ENCODE results near the gene ADCYAP1.

ADCYAP1 gene

DNA sequence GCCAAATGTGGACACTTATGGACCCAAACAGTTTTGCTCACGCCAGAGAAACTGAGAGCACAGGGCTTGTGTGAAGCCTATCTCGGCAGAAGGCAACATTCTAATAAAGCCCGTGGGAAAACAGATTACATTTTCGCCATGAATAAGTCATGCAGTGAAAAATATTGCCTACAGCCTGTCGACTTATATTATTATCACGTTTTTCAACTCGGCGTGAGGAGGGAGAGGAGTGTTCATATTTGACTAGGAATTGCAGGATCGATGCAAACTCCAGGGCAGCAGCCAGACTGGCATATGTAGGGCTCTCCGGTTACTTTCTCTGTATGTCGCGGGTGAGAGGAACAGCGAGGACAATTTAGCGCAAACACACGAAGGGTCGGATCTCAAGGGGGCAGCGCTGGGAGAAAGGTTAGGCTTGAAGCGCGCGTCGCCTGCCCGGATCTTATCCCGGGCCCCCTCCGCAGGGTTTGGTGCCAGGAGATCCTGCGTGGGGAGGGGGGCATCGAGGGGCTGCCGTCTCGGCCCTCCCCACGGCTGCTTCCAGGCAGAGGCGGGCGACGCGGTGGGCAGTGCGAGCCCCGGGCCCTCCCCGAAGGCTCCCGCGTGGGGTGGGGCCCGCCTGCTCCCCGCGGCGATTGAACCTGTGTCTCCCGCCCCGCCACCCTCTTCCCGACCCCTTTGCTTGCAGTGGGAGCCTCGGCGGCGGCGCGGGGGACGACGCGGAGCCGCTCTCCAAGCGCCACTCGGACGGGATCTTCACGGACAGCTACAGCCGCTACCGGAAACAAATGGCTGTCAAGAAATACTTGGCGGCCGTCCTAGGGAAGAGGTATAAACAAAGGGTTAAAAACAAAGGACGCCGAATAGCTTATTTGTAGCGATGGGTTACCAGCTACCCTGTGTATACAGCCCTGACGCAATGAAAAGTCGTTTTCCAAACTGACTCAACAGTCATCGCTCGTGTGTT lies 4.4 kb downstream of the ADCYAP1 start:
- no peaks in the 10 kb centered on the region for H3K36me3 ChIP-seq (replicated peaks; ENCODE audit: insufficient read depth, low read length)
- H3K9me2 ChIP-seq (replicated peaks; ENCODE audit: insufficient read depth, low read length) = no peaks in the 10 kb centered on the region
- H3K4me1 ChIP-seq (ENCODE audit: low read length) = no peaks in the 10 kb centered on the region
- no peaks in the 10 kb centered on the region for H3F3A ChIP-seq (ENCODE audit: insufficient read depth, low read length)
- DNase-seq = no peak
- no peak overlapping the region for H3K4me3 ChIP-seq (ENCODE audit: low read length)
- no peak overlapping the region for H3K4me2 ChIP-seq (ENCODE audit: low read depth, low read length)
- no peak overlapping the region for H2AFZ ChIP-seq (ENCODE audit: low read length)
- TF ChIP-seq, protein P1, sequence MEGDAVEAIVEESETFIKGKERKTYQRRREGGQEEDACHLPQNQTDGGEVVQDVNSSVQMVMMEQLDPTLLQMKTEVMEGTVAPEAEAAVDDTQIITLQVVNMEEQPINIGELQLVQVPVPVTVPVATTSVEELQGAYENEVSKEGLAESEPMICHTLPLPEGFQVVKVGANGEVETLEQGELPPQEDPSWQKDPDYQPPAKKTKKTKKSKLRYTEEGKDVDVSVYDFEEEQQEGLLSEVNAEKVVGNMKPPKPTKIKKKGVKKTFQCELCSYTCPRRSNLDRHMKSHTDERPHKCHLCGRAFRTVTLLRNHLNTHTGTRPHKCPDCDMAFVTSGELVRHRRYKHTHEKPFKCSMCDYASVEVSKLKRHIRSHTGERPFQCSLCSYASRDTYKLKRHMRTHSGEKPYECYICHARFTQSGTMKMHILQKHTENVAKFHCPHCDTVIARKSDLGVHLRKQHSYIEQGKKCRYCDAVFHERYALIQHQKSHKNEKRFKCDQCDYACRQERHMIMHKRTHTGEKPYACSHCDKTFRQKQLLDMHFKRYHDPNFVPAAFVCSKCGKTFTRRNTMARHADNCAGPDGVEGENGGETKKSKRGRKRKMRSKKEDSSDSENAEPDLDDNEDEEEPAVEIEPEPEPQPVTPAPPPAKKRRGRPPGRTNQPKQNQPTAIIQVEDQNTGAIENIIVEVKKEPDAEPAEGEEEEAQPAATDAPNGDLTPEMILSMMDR (IDR thresholded peaks at IDR 0.05; ENCODE audit: low read length) = no peak
- no peak for TF ChIP-seq EZH2 (optimal IDR thresholded peaks at IDR 0.05; ENCODE audit: low read depth, low read length)
- no peaks in the 10 kb centered on the region for H3K27me3 ChIP-seq (replicated peaks; ENCODE audit: insufficient read depth, low read length)
- no peaks in the 10 kb centered on the region for H3K79me2 ChIP-seq (ENCODE audit: low read length)
- no peak overlapping the region for H3K9ac ChIP-seq (ENCODE audit: low read length)
- no peaks in the 10 kb centered on the region for H3K9me3 ChIP-seq (replicated peaks; ENCODE audit: insufficient read depth, low read length)
- H4K20me1 ChIP-seq (ENCODE audit: insufficient read depth, low read length) = no peaks in the 10 kb centered on the region
- H3K27ac ChIP-seq (ENCODE audit: low read length) = no peak overlapping the region

DNA sequence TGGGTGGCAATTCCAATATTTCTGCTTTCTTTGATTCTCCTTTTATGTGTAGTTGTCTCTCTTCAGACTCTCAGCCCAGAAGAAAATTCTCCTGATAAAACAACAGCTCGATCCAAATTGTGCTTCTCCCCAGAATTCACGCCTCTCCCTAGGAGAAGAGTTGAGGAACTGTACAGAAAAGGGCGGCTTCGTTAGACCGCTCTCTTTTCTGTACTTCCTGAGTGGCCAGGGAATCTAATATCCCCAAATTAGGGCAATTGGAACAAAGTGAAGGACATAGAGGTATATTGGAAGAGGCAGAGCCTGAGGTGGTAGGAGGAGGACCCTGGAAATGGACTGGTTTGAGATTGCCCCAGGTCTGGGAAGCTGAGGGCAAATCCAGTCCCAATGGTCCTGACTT lies 5.6 kb downstream of the ADCYAP1 start:
- no peak for DNase-seq
- Histone ChIP-seq H3K4me3 (ENCODE audit: low read length) (no peak overlapping the region), H3K4me2 (ENCODE audit: low read depth, low read length) (no peak overlapping the region), H2AFZ (ENCODE audit: low read length) (no peak overlapping the region), H3K9me2 (replicated peaks; ENCODE audit: insufficient read depth, low read length) (no peaks in the 10 kb centered on the region), H3K27me3 (replicated peaks; ENCODE audit: insufficient read depth, low read length) (no peaks in the 10 kb centered on the region), H3K9ac (ENCODE audit: low read length) (no peak overlapping the region), H3K4me1 (ENCODE audit: low read length) (no peaks in the 10 kb centered on the region), H3F3A (ENCODE audit: insufficient read depth, low read length) (no peaks in the 10 kb centered on the region), H3K36me3 (replicated peaks; ENCODE audit: insufficient read depth, low read length) (no peaks in the 10 kb centered on the region), H3K27ac (ENCODE audit: low read length) (no peak overlapping the region), H4K20me1 (ENCODE audit: insufficient read depth, low read length) (no peaks in the 10 kb centered on the region), H3K79me2 (ENCODE audit: low read length) (no peaks in the 10 kb centered on the region), H3K9me3 (replicated peaks; ENCODE audit: insufficient read depth, low read length) (no peaks in the 10 kb centered on the region)
- TF ChIP-seq EZH2phosphoT487 (IDR thresholded peaks at IDR 0.05; ENCODE audit: low read length) (no peak), EZH2 (optimal IDR thresholded peaks at IDR 0.05; ENCODE audit: low read depth, low read length) (no peak)
- TF ChIP-seq, protein P1 (IDR thresholded peaks at IDR 0.05; ENCODE audit: low read length) = no peak

DNA sequence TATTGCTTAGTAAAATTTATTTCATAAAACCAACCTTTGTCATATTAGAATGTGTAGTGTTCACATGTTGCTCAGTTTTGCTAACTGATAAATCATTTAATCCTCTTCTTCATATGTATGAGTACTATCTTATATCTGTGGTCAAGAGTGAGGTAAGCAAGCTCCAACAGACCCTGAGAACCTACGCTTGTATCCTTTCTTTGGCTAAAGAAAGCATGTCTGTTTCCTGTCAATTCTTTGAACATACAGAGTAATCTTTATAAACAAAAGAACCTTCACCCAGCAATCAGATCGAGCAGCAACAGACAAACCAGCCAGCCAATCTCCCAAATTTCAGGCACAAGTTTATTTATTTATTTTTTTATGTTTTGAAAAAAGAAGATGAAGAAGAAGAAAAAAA lies 6.4 kb downstream of the ADCYAP1 start:
- no peak overlapping the region for H2AFZ ChIP-seq (ENCODE audit: low read length)
- H3K9me3 ChIP-seq (replicated peaks; ENCODE audit: insufficient read depth, low read length) = no peaks in the 10 kb centered on the region
- H3K27ac ChIP-seq (ENCODE audit: low read length) = no peak overlapping the region
- no peak overlapping the region for H3K9ac ChIP-seq (ENCODE audit: low read length)
- H3K79me2 ChIP-seq (ENCODE audit: low read length) = no peaks in the 10 kb centered on the region
- H3K36me3 ChIP-seq (replicated peaks; ENCODE audit: insufficient read depth, low read length) = no peaks in the 10 kb centered on the region
- no peak overlapping the region for H3K4me3 ChIP-seq (ENCODE audit: low read length)
- H3K9me2 ChIP-seq (replicated peaks; ENCODE audit: insufficient read depth, low read length) = no peaks in the 10 kb centered on the region
- no peaks in the 10 kb centered on the region for H4K20me1 ChIP-seq (ENCODE audit: insufficient read depth, low read length)
- no peak overlapping the region for H3K4me2 ChIP-seq (ENCODE audit: low read depth, low read length)
- TF ChIP-seq EZH2phosphoT487 (IDR thresholded peaks at IDR 0.05; ENCODE audit: low read length) (no peak), EZH2 (optimal IDR thresholded peaks at IDR 0.05; ENCODE audit: low read depth, low read length) (no peak)
- TF ChIP-seq, protein P1 (IDR thresholded peaks at IDR 0.05; ENCODE audit: low read length) = no peak
- H3K4me1 ChIP-seq (ENCODE audit: low read length) = no peaks in the 10 kb centered on the region
- no peaks in the 10 kb centered on the region for H3F3A ChIP-seq (ENCODE audit: insufficient read depth, low read length)
- no peak for DNase-seq
- no peaks in the 10 kb centered on the region for H3K27me3 ChIP-seq (replicated peaks; ENCODE audit: insufficient read depth, low read length)
